Measurements from ENCODE around the gene ACSS2. TPM values are rescaled to one million over a fixed set of nuclear protein-coding genes. Genes with fewer than 3 reads are reported as not detected.
A peak's percentile ranks its signal among the peaks of the same experiment; 100 is the strongest.

Gene ACSS2
- total RNA-seq, 1 donor from 2014 or later = 71.0 TPM

DNA sequence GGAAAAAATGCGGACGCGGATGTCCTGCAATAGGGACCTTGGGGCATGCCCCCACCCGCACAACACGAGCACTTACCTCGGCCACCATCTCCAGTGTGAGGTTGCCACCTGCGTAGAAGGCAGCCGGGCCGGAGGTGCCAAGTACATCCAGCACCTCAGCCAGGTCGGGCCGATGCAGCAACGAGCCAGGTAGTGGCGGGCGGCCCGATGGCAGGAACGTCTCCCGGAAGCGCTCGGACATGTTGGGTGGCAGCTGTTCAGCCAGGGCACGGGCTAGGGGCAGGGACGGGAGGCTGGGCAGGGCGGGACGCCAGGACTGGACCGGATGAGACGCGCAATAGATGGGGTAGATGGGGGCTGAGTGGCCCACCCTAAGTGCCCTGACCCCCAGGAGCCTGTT, 17.0 kb upstream of the ACSS2 start:
- H3K4me3 ChIP-seq (ENCODE audit: low read length in 3 of 3) = no peak overlapping the region
- H3K27me3 ChIP-seq (ENCODE audit: control insufficient read depth in 3 of 3, insufficient read depth in 3 of 3, low read length in 3 of 3) = no peaks in the 10 kb centered on the region
- H3K36me3 ChIP-seq (ENCODE audit: control insufficient read depth in 3 of 3, insufficient read depth in 3 of 3, low read length in 3 of 3) = peaks cover 18 to 28% (median 27%) of the 10 kb centered on the region in 3 donors
- no peaks in the 10 kb centered on the region for H3K9me3 ChIP-seq (ENCODE audit: control insufficient read depth in 3 of 3, low read length in 3 of 3)
- H3K4me1 ChIP-seq (ENCODE audit: control insufficient read depth in 3 of 3, insufficient read depth in 3 of 3, low read length in 3 of 3) = peaks cover 24 to 26% (median 25%) of the 10 kb centered on the region in 3 donors
- H3K9ac ChIP-seq (ENCODE audit: low read depth in 1 of 3, low read length in 3 of 3) = no peak overlapping the region
- H3K27ac ChIP-seq (ENCODE audit: low read depth, low read length) = no peak overlapping the region

DNA sequence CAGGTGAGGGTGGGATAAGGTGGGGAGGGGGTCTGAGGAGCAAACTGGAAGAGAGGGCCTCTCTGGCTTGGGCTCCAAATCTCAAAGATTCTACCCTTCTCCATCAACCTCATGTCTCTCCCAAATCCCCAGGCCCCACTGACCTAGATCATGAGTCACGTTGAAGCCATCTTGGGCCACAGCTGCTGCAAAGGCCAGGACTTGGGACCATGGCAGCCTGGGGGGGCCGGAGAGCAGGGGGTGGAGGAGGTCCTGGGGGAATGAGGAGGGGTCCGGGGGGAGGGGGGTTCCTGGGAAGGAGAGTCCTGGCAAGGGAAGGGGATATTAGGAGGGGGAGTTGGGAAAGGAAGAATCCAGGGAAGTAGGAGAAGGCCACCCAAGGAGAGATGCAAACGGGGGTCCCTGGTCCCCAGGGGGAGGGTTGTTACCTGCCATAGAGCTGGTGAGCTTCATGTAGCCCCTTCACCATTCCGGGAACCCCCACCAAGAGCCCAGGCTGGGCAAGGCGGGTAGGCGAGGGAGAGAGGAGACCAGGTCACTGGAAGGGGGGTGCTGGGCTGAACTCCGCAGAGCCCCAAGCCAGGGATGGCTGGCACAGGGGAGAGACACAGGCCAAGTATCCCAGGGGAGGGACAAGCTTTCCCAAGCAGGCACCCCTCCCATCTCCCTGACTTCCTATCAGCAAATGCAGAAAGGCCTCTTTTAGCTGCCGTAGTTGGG, 16.4 kb upstream of the ACSS2 start:
- no peak overlapping the region for H3K9ac ChIP-seq (ENCODE audit: low read depth in 1 of 3, low read length in 3 of 3)
- no peak overlapping the region for H3K27ac ChIP-seq (ENCODE audit: low read depth, low read length)
- peaks cover 13 to 23% (median 21%) of the 10 kb centered on the region in 3 donors for H3K36me3 ChIP-seq (ENCODE audit: control insufficient read depth in 3 of 3, insufficient read depth in 3 of 3, low read length in 3 of 3)
- H3K4me1 ChIP-seq (ENCODE audit: control insufficient read depth in 3 of 3, insufficient read depth in 3 of 3, low read length in 3 of 3) = peaks cover 24 to 31% (median 31%) of the 10 kb centered on the region in 3 donors
- H3K4me3 ChIP-seq (ENCODE audit: low read length in 3 of 3) = no peak overlapping the region
- no peaks in the 10 kb centered on the region for H3K9me3 ChIP-seq (ENCODE audit: control insufficient read depth in 3 of 3, low read length in 3 of 3)
- no peaks in the 10 kb centered on the region for H3K27me3 ChIP-seq (ENCODE audit: control insufficient read depth in 3 of 3, insufficient read depth in 3 of 3, low read length in 3 of 3)

DNA sequence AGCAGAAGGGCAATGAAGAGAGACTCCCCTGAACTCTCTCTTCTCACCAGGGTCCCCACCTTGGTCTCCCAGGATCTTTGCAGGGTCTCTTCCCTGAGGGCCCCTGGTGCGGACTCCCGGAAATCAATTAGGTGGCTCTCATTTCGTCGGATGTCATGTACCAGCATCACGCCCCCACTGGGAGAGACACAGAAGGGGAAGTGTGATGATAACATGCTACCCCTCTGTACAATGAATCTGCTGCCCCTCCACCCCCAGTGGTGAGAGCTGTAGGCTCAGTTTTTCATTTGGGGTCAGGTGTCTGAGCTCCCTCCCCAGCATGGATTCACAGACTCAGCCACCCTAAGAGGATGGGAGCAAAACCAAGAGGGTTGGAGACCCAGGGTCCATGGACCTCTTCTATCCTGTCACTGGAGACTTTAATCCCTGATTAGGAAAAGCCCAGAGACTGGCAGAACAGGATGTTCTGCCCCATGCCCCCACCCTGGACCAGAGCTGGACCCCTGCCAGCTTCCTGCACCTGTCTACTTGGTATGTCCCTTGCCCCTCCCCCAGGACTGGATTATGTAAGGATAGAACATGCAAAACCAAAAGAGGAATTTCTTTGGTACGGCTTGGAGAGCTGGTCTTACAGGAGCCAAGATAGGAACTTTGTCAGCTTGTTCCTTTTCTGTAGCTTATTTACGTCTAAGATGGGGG, 14.9 kb upstream of the ACSS2 start:
- Histone ChIP-seq H3K36me3 (ENCODE audit: control insufficient read depth in 3 of 3, insufficient read depth in 3 of 3, low read length in 3 of 3) (peaks cover 7 to 17% (median 8%) of the 10 kb centered on the region in 3 donors), H3K27ac (ENCODE audit: low read depth, low read length) (no peak overlapping the region), H3K9ac (ENCODE audit: low read depth in 1 of 3, low read length in 3 of 3) (peak overlapping the region in 2 of 3 donors; percentile 34 to 57), H3K4me1 (ENCODE audit: control insufficient read depth in 3 of 3, insufficient read depth in 3 of 3, low read length in 3 of 3) (peaks cover 24 to 32% (median 31%) of the 10 kb centered on the region in 3 donors), H3K4me3 (ENCODE audit: low read length in 3 of 3) (peak overlapping the region in 2 of 3 donors; percentile 38 to 66), H3K9me3 (ENCODE audit: control insufficient read depth in 3 of 3, low read length in 3 of 3) (no peaks in the 10 kb centered on the region), H3K27me3 (ENCODE audit: control insufficient read depth in 3 of 3, insufficient read depth in 3 of 3, low read length in 3 of 3) (no peaks in the 10 kb centered on the region)

DNA sequence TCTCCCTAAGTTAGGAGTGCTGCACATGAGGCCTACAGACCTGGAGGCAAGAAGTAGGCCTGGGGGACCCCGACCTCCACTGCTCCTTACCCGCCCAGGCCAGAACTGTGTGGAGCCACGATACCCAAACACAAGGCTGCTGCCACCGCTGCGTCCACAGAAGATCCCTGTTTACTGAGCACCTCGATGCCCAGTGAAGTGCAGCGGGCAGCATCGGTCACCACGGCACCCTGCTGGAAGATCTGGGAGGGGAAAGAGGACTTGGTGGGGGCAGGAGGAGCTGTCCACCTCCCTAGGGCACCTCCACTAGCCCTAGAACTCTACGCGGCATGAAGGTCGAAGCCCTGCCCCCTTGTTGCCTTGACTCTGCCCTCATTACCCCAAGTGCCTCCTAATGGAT, 13.7 kb upstream of the ACSS2 start:
- H3K4me3 ChIP-seq (ENCODE audit: low read length in 3 of 3) = peak overlapping the region in 2 of 3 donors; percentile 29 to 35
- peaks cover 24 to 32% (median 31%) of the 10 kb centered on the region in 3 donors for H3K4me1 ChIP-seq (ENCODE audit: control insufficient read depth in 3 of 3, insufficient read depth in 3 of 3, low read length in 3 of 3)
- peak overlapping the region in 2 of 3 donors; percentile 20 to 34 for H3K9ac ChIP-seq (ENCODE audit: low read depth in 1 of 3, low read length in 3 of 3)
- H3K36me3 ChIP-seq (ENCODE audit: control insufficient read depth in 3 of 3, insufficient read depth in 3 of 3, low read length in 3 of 3) = peaks cover 3 to 10% (median 3%) of the 10 kb centered on the region in 3 donors
- no peak overlapping the region for H3K27ac ChIP-seq (ENCODE audit: low read depth, low read length)
- H3K27me3 ChIP-seq (ENCODE audit: control insufficient read depth in 3 of 3, insufficient read depth in 3 of 3, low read length in 3 of 3) = no peaks in the 10 kb centered on the region
- no peaks in the 10 kb centered on the region for H3K9me3 ChIP-seq (ENCODE audit: control insufficient read depth in 3 of 3, low read length in 3 of 3)

DNA sequence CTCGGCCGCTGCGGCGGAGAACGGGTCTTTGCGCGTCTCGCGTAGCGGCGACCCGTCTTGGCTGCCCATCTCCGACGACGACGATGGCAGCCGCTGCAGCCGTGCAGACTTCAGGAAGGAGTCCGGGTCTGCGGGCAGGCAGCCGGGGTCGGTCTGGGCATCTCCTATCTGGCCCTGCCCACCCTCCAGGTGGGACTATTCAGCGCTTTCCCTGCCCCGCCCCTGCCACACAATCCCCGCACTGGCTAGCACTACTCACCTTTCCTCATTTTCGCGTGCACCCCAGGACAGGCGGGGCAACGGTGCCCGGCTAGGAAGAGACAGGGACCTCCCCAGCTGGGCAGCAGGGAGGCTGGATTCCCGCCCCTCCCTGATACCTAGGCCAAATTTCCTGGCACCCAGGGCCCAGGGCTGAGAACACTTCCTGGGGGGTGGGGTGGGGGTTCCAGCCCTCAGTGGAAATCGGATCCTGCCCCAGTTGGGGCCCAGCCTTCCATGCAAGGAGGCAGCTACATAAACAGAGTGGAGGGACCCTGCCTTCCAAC, 12.9 kb upstream of the ACSS2 start:
- H3K36me3 ChIP-seq (ENCODE audit: control insufficient read depth in 3 of 3, insufficient read depth in 3 of 3, low read length in 3 of 3) = peaks cover 0 to 10% (median 3%) of the 10 kb centered on the region in 3 donors
- peaks cover 24 to 32% (median 31%) of the 10 kb centered on the region in 3 donors for H3K4me1 ChIP-seq (ENCODE audit: control insufficient read depth in 3 of 3, insufficient read depth in 3 of 3, low read length in 3 of 3)
- no peak overlapping the region for H3K9ac ChIP-seq (ENCODE audit: low read depth in 1 of 3, low read length in 3 of 3)
- H3K27ac ChIP-seq (ENCODE audit: low read depth, low read length) = no peak overlapping the region
- H3K4me3 ChIP-seq (ENCODE audit: low read length in 3 of 3) = no peak overlapping the region
- no peaks in the 10 kb centered on the region for H3K27me3 ChIP-seq (ENCODE audit: control insufficient read depth in 3 of 3, insufficient read depth in 3 of 3, low read length in 3 of 3)
- no peaks in the 10 kb centered on the region for H3K9me3 ChIP-seq (ENCODE audit: control insufficient read depth in 3 of 3, low read length in 3 of 3)

DNA sequence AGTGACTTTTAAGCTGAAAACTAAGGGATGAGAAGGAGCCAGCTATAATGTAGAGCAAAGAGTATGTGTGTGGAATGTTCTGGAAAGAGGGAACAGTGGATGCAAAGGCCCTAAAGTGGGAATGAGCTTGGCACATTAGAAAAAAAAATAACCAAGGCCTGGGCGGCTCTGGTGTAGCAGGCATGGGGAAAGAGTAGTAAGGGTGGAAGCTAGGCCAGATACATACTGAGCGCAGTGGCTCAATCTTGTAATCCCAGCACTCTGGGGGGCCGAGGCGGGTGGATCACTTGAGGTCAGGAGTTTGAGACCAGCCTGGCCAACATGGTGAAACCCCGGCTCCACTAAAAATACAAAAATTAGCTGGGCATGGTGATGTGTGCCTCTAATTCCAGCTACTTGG, 12.2 kb upstream of the ACSS2 start:
- H3K4me3 ChIP-seq (ENCODE audit: low read length in 3 of 3) = no peak overlapping the region
- no peaks in the 10 kb centered on the region for H3K9me3 ChIP-seq (ENCODE audit: control insufficient read depth in 3 of 3, low read length in 3 of 3)
- no peak overlapping the region for H3K27ac ChIP-seq (ENCODE audit: low read depth, low read length)
- H3K36me3 ChIP-seq (ENCODE audit: control insufficient read depth in 3 of 3, insufficient read depth in 3 of 3, low read length in 3 of 3) = peaks cover 0 to 10% (median 3%) of the 10 kb centered on the region in 3 donors
- H3K4me1 ChIP-seq (ENCODE audit: control insufficient read depth in 3 of 3, insufficient read depth in 3 of 3, low read length in 3 of 3) = peaks cover 24 to 32% (median 31%) of the 10 kb centered on the region in 3 donors
- H3K27me3 ChIP-seq (ENCODE audit: control insufficient read depth in 3 of 3, insufficient read depth in 3 of 3, low read length in 3 of 3) = no peaks in the 10 kb centered on the region
- no peak overlapping the region for H3K9ac ChIP-seq (ENCODE audit: low read depth in 1 of 3, low read length in 3 of 3)

DNA sequence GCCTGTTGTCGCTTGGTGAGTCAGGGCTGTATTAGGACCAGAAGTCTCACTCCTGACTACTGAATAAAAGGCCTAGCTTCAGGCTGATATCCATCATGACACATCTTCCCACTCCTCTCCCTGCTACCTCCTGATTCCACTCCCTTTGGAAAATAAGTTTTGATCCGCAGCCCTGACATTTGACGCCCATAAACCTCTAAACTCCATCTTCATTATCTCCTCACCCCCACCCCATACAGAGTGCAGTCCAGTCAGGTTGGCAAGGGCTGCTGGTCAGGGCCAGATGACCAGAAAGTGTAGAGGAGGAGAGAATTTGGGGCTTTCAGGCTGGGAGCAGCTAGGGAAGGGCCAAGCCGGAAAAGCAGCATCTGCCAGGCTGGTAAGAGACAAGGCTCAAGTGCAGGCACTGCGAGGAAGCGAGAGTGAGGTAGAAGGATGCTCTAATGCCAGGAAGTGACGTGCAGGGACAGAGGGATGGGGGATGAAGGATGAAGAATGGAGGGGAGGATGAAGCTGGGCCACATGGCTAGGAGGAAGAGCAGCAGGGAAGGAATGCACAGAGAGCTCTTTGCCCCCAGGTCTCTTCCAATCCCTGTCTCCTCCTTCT, 5.0 kb upstream of the ACSS2 start:
- peak overlapping the region; percentile 85 to 88 (median 85) for H3K4me3 ChIP-seq (ENCODE audit: low read length in 3 of 3)
- H3K27ac ChIP-seq (ENCODE audit: low read depth, low read length) = no peak overlapping the region
- H3K36me3 ChIP-seq (ENCODE audit: control insufficient read depth in 3 of 3, insufficient read depth in 3 of 3, low read length in 3 of 3) = peaks cover 0 to 2% (median 0%) of the 10 kb centered on the region in 3 donors
- H3K4me1 ChIP-seq (ENCODE audit: control insufficient read depth in 3 of 3, insufficient read depth in 3 of 3, low read length in 3 of 3) = peaks cover 34 to 54% (median 43%) of the 10 kb centered on the region in 3 donors
- no peaks in the 10 kb centered on the region for H3K9me3 ChIP-seq (ENCODE audit: control insufficient read depth in 3 of 3, low read length in 3 of 3)
- no peaks in the 10 kb centered on the region for H3K27me3 ChIP-seq (ENCODE audit: control insufficient read depth in 3 of 3, insufficient read depth in 3 of 3, low read length in 3 of 3)
- H3K9ac ChIP-seq (ENCODE audit: low read depth in 1 of 3, low read length in 3 of 3) = peak overlapping the region; percentile 7 to 90 (median 73)

DNA sequence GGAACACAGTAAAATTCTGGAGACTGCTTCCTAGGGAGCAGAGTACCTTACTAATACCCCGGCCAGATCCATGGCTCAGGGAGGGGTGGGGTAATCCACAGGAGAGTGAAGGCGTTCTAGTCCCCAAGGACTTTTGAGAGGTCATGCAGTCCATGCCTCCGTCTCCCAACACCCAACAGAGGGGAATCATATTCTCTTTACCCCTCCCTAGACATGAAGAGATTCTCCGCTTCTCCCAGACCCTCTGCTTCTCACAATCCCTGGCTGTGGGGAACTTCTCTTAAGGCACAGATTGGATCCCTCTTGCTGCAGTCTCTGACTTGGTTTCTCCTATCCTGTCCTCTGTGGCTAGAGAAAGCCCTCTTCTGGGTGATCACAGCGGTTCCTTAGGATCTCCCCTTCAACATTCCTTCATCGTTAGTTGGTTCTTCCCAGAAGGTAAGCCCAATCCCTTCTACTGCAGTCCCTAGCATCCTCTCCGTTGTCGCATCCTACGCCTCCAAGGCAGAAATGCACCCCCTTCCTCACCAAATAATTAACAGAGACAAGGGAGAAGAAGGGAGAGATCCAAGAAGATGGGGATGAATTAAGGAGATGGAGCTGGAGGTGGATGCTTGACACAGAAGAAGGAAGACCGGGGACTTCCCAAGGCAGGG, 4.3 kb upstream of the ACSS2 start:
- Histone ChIP-seq H3K27me3 (ENCODE audit: control insufficient read depth in 3 of 3, insufficient read depth in 3 of 3, low read length in 3 of 3) (no peaks in the 10 kb centered on the region), H3K36me3 (ENCODE audit: control insufficient read depth in 3 of 3, insufficient read depth in 3 of 3, low read length in 3 of 3) (peaks cover 0 to 2% (median 0%) of the 10 kb centered on the region in 3 donors), H3K27ac (ENCODE audit: low read depth, low read length) (peak overlapping the region; percentile 34), H3K9me3 (ENCODE audit: control insufficient read depth in 3 of 3, low read length in 3 of 3) (no peaks in the 10 kb centered on the region), H3K4me3 (ENCODE audit: low read length in 3 of 3) (peak overlapping the region; percentile 85 to 88 (median 85)), H3K9ac (ENCODE audit: low read depth in 1 of 3, low read length in 3 of 3) (peak overlapping the region; percentile 52 to 90 (median 73)), H3K4me1 (ENCODE audit: control insufficient read depth in 3 of 3, insufficient read depth in 3 of 3, low read length in 3 of 3) (peaks cover 36 to 57% (median 46%) of the 10 kb centered on the region in 3 donors)

DNA sequence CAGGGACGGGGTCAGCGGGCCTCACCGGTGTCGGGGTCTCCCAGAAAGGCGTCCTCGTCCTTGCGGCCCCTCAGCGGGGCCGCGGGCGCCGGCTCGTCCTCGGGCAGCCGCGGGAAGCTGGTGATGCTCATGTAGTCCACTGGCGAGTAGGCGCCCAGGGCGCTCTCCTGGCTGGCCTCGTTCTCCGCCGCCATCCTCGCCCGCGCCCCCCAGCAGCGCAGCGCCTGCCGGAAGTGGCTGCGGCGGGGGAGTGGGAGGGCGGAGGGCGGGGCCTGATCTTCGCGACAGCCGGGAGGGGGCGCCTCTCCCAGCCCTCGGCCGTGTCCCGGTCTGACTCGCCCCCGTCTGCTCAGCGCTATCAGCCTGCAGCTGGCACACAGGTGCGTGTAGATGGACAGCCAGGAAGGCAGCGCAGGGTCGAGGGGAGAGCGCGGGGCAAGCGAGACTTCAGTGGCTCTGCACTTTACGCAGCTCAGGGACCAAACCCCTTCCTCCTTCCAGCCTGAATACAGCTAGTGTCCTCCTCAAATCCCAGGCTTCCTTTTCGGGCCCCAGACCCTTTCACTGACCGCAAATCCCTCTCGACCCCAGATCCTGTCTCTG, 3.7 kb upstream of the ACSS2 start, which contains the start of gene GGT7:
GGT7 (minus strand) TSS at position 235 of the 603 bp plus-strand sequence; CDS start at position 194, 41 bp downstream.
- H3K9me3 ChIP-seq (ENCODE audit: control insufficient read depth in 3 of 3, low read length in 3 of 3) = no peaks in the 10 kb centered on the region
- peak within 1 kb of the TSS; percentile 73 to 90 (median 74) for H3K9ac ChIP-seq (ENCODE audit: low read depth in 1 of 3, low read length in 3 of 3)
- H3K27me3 ChIP-seq (ENCODE audit: control insufficient read depth in 3 of 3, insufficient read depth in 3 of 3, low read length in 3 of 3) = no peaks in the 10 kb centered on the region
- peak within 1 kb of the TSS; percentile 85 to 88 (median 86) for H3K4me3 ChIP-seq (ENCODE audit: low read length in 3 of 3)
- peaks cover 37 to 60% (median 47%) of the 10 kb centered on the region in 3 donors for H3K4me1 ChIP-seq (ENCODE audit: control insufficient read depth in 3 of 3, insufficient read depth in 3 of 3, low read length in 3 of 3)
- H3K36me3 ChIP-seq (ENCODE audit: control insufficient read depth in 3 of 3, insufficient read depth in 3 of 3, low read length in 3 of 3) = peaks cover 0 to 2% (median 0%) of the 10 kb centered on the region in 3 donors
- H3K27ac ChIP-seq (ENCODE audit: low read depth, low read length) = peak within 1 kb of the TSS; percentile 34

Measured in skeletal muscle tissue (tissue), 4 donors.